Tibial artery (tissue), 4 donors: ENCODE measurements around the gene CAPZA1.

Experiments used
- DNase-seq, 2 donors: peaks; one replicate each; pipeline ENCODE4 v3.0.0-alpha.2; 2019
- H3K27ac ChIP-seq, 2 donors: fragments of 200-600 bp; sonication (generic) in 1 of 2; 1 replicate in 1 of 2; 2 replicates in 1 of 2; pipeline ENCODE4 v1.5.1; 2018 to 2019; ENCODE audit warnings: mild to moderate bottlenecking in 1 of 2
- H3K27me3 ChIP-seq, 2 donors: fragments of 200-600 bp; sonication (generic) in 1 of 2; one replicate each; pipeline versions ENCODE4 v1.5.1 to v1.6.0; 2016 to 2019
- H3K36me3 ChIP-seq, 3 donors: fragments of 200-600 bp; sonication (generic) in 2 of 3; one replicate each; pipeline ENCODE4 v1.5.1; 2016 to 2019; ENCODE audit warnings: mild to moderate bottlenecking in 2 of 3
- H3K4me1 ChIP-seq, 4 donors: fragments of 200-600 bp; sonication (generic) in 2 of 4; 1 replicate in 3 of 4; 2 replicates in 1 of 4; pipeline ENCODE4 v1.5.1; 2016 to 2019
- H3K4me3 ChIP-seq, 2 donors: fragments of 200-600 bp; sonication (generic) in 1 of 2; 1 replicate in 1 of 2; 2 replicates in 1 of 2; pipeline ENCODE4 v1.5.1; 2018 to 2019; ENCODE audit warnings: mild to moderate bottlenecking in 2 of 2
- H3K9me3 ChIP-seq, 3 donors: fragments of 200-600 bp; sonication (generic) in 1 of 3; one replicate each; pipeline ENCODE4 v1.5.1; 2016 to 2019
- intact Hi-C: fragments of 100-400 bp; cut with DNase I; formaldehyde crosslinking; loops from one replicate; pipeline ENCODE4 v1.15.0; 2023; ENCODE audit warnings: low total_unique reads
- TF ChIP-seq, protein P1 (sequence below), 2 experiments: fragments of 200-600 bp in 1 of 2; fragments of 450-650 bp in 1 of 2; IDR thresholded peaks; one replicate each; pipeline ENCODE4 v1.5.1; 2017 to 2019; ENCODE audit warnings: antibody characterized with exemption in 2 of 2, mild to moderate bottlenecking in 1 of 2, moderate library complexity in 1 of 2

CAPZA1 gene

DNA sequence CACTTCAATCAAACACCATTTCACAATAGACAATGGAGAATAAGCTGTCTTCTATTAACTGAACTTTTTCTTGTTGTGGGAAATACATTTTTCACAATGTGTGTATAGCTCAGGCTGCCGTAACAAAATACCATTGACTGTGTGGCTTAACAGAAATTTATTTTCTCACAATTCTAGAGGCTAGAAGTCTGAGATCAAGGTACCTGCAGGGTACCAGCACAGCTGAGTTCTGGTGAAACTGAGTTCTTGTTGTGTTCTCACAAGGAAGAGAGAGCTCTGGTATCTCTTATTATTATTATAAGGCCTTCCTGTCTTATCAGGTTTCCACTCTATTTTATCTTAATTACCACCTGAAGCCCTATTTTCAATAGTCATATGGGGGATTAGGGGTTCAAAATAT lies 16.1 kb upstream of the CAPZA1 start:
- no peak overlapping the region for H3K4me3 ChIP-seq
- H3K4me1 ChIP-seq = no peaks in the 10 kb centered on the region
- intact Hi-C loops = no loop called here
- H3K9me3 ChIP-seq = no peaks in the 10 kb centered on the region
- peaks cover 16 to 84% (median 69%) of the 10 kb centered on the region in 3 donors for H3K36me3 ChIP-seq
- no peaks in the 10 kb centered on the region for H3K27me3 ChIP-seq
- no peak overlapping the region for H3K27ac ChIP-seq
- DNase-seq = no peak
- TF ChIP-seq, protein P1, sequence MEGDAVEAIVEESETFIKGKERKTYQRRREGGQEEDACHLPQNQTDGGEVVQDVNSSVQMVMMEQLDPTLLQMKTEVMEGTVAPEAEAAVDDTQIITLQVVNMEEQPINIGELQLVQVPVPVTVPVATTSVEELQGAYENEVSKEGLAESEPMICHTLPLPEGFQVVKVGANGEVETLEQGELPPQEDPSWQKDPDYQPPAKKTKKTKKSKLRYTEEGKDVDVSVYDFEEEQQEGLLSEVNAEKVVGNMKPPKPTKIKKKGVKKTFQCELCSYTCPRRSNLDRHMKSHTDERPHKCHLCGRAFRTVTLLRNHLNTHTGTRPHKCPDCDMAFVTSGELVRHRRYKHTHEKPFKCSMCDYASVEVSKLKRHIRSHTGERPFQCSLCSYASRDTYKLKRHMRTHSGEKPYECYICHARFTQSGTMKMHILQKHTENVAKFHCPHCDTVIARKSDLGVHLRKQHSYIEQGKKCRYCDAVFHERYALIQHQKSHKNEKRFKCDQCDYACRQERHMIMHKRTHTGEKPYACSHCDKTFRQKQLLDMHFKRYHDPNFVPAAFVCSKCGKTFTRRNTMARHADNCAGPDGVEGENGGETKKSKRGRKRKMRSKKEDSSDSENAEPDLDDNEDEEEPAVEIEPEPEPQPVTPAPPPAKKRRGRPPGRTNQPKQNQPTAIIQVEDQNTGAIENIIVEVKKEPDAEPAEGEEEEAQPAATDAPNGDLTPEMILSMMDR (IDR thresholded peaks at IDR 0.05) = no peak

DNA sequence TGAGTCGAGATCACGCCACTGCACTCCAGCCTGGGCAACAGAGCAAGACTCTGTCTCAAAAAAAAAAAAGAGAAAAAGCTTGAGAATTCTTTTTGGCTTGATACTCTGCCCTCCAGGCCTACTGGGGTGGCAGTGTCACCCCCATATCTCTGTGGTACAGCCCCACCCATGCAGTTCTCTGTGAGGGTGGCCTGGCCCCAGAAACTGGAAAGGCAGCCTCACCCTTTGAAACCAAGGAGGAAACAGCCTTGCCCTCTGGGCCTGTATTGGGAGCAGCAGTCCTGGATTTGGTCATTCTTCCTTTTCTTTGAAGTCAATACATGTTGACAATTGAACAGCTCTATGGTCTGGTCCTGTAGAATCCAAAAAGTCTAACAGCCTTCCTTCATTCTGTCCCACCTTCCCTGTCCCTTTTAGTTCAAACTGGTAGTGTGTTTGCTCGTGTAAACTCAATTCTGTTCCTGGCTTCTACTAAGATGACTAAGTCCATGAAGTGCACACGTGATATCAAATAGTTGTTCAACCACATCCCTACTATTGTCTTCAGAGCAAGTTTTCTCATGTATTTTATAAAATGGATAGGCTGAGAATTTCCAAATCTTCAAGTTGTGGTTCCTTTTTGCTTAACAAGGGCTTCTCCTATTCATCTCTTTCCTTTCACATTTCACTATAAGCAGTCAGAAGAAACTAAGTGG lies 13.9 kb upstream of the CAPZA1 start:
- Histone ChIP-seq H3K9me3 (no peaks in the 10 kb centered on the region), H3K4me3 (no peak overlapping the region), H3K27ac (no peak overlapping the region), H3K36me3 (peaks cover 25 to 90% (median 74%) of the 10 kb centered on the region in 3 donors), H3K4me1 (no peaks in the 10 kb centered on the region), H3K27me3 (no peaks in the 10 kb centered on the region)
- DNase-seq = no peak
- intact Hi-C loops = no loop called here
- TF ChIP-seq, protein P1 (IDR thresholded peaks at IDR 0.05) = no peak

DNA sequence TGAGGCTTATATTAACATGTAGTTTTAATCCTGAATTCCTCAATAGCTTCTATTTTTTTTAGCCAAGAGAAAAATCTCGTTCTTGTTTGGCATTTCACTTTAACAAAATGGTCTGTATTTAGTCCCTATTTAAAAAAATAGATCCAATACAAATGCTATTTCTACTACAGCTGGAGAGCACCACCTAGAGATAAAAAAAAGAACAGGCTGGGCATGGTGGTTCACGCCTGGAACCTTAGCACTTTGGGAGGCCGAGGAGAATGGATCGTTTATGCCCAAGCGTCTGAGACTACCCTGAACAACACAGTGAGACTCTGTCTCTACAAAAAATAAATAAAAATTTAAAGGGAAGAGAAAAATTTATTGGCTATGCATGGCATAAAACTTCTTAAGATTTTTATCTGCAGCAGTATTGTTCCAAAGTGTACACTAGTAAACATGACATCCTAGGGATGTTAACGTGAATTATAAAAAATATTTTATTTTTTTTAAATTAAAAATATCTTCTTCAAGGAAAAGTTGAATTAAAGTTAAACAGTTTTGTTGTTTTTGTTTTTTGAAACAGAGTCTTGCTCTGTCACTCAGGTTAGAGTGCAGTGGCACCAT lies 5.1 kb upstream of the CAPZA1 start:
- H3K9me3 ChIP-seq = no peaks in the 10 kb centered on the region
- TF ChIP-seq, protein P1 (IDR thresholded peaks at IDR 0.05) = peak in 1 of 2 experiments; percentile 16
- no peaks in the 10 kb centered on the region for H3K27me3 ChIP-seq
- intact Hi-C loops = loop anchor here (5.0 kb wide), 1 partner anchor 58 kb away; the partner anchor contains the start of gene MOV10
- no peak overlapping the region for H3K4me3 ChIP-seq
- no peak for DNase-seq
- H3K36me3 ChIP-seq = peaks cover 13 to 66% (median 55%) of the 10 kb centered on the region in 3 donors
- peaks cover 0 to 14% (median 6%) of the 10 kb centered on the region in 4 donors for H3K4me1 ChIP-seq
- no peak overlapping the region for H3K27ac ChIP-seq

DNA sequence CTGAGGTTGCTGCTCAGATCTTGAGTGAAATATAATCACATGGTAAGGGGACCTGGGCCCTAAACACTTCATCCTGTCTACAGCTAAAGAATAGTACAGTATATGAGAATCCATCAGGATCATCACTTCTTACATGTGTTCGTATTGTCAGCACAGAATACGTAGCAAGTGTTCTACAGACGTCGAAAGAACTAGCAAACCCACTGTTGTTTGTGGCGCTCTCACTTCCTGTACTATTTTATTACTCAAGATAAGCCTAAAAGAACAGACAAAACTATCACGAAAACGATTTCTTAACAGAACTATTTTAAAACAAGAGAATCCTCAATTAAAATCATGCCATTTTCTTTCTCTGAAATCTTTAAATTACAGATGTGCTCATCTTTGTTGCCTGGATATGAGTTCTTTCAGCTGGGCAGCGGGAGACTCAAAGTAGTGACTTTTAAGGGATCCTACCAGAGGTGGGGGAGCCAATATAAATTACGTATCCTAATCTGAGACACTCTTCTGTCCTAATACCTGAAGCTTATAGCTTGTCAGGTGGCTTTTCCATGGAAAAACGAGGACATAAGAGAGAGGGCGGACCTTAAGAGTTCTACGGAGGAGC lies 1.4 kb upstream of the CAPZA1 start:
- H3K4me3 ChIP-seq = peak overlapping the region; percentile 67 to 96
- H3K27me3 ChIP-seq = no peaks in the 10 kb centered on the region
- no peak for DNase-seq
- TF ChIP-seq, protein P1 (IDR thresholded peaks at IDR 0.05) = no peak
- H3K36me3 ChIP-seq = peaks cover 7 to 30% (median 26%) of the 10 kb centered on the region in 3 donors
- H3K4me1 ChIP-seq = peaks cover 0 to 40% (median 25%) of the 10 kb centered on the region in 4 donors
- H3K9me3 ChIP-seq = no peaks in the 10 kb centered on the region
- intact Hi-C loops = loop anchor here (2.0 to 5.0 kb wide), 2 partner anchors 54 to 89 kb away; partner anchors contain the start of genes MOV10 and RHOC
- peak overlapping the region; percentile 98 to 100 for H3K27ac ChIP-seq

DNA sequence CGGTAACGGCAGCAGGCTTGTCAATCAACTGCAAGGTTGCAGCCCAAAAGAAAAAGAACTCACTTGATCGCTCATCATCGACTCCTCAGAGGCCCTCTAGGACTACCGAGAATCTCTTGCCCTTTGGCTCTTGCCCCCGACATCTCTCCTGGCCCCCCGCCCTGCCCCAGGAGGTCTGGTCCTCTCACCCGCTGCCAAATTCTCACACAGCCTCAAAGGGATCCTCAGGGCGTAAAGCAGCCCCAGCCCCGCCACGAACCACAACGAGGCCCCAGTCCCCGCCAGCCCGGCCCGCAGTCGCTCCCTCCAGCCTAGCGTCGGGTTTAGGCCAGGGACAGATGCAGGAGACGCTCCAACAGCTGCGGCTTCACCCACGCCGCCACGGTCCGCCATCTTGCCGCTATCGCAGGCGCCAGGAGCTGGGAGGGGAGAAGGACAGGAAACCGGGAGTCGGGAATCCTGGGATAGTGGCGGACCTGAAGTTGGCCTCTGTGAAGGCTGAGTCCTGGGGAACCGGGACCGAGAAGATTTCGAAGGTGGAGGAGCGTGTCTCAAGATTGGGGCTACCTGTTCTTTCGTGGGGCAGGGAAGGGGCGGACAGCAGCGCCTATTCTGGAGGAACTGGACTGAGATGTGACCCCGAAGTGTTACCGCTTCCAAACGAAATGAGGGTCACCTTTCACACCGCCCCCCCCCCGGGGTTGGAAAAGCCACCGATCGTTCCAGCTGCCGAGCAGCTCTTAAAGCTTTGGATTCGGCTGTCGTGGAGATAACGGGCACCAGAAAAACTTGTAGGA lies 713 bp upstream of the CAPZA1 start, which contains the start of gene ST7L:
ST7L (minus strand) TSS at position 421 of the 797 bp plus-strand sequence; CDS start at position 393, 28 bp downstream.
- TF ChIP-seq, protein P1 (IDR thresholded peaks at IDR 0.05) = no peak
- H3K27me3 ChIP-seq = no peaks in the 10 kb centered on the region
- peak within 1 kb of the TSS; percentile 98 to 100 for H3K27ac ChIP-seq
- H3K9me3 ChIP-seq = no peaks in the 10 kb centered on the region
- peak; percentile 78 to 86 for DNase-seq
- intact Hi-C loops = loop anchor here (2.0 to 5.0 kb wide), 2 partner anchors 53 to 88 kb away; partner anchors contain the start of genes MOV10 and RHOC
- peaks cover 0 to 42% (median 25%) of the 10 kb centered on the region in 4 donors for H3K4me1 ChIP-seq
- H3K36me3 ChIP-seq = peaks cover 7 to 23% (median 19%) of the 10 kb centered on the region in 3 donors
- H3K4me3 ChIP-seq = peak within 1 kb of the TSS; percentile 67 to 96
